PC-9 (cell line): ENCODE results near the gene SDSL. TPM values are rescaled to one million over a fixed set of nuclear protein-coding genes. Genes with fewer than 3 reads are reported as not detected.

ENCODE experiments used
- BruUV-seq: library from RNA; stranded (reverse); fragments of 400-500 nt; replicated peaks from 2 replicates; lab custom pipeline; 2021; lab: Mats Ljungman, UMichigan
- CTCF ChIA-PET: fragments of 300-600 bp; sonication (Branson Sonifier 250); formaldehyde crosslinking; loops from one replicate; lab custom pipeline; 2022; ENCODE audit warnings: antibody characterized with exemption; lab: Charles Lee
- POLR2A ChIA-PET: fragments of 300-600 bp; sonication (Branson Sonifier 250); formaldehyde crosslinking; loops from one replicate; lab custom pipeline; 2022; ENCODE audit warnings: antibody characterized with exemption; ENCODE audit not compliant: unreplicated experiment; lab: Charles Lee
- DNase-seq, 2 experiments: peaks; one replicate each; pipeline versions ENCODE4 v3.0.0 to v3.0.0-alpha.2; 2015 to 2022; ENCODE audit warnings: mixed read lengths in 1 of 2
- H2AFZ ChIP-seq: fragments of 200-600 bp; sonication (generic); 2 replicates; pipeline ENCODE4 v1.8.1; 2017; ENCODE audit warnings: antibody characterized with exemption
- H3F3A ChIP-seq: fragments of 200-600 bp; sonication (generic); 2 replicates; pipeline ENCODE4 v1.8.1; 2017; ENCODE audit warnings: antibody characterized with exemption, mild to moderate bottlenecking, low read depth; ENCODE audit not compliant: insufficient read depth
- H3K27ac ChIP-seq: fragments of 200-600 bp; sonication (generic); 2 replicates; pipeline ENCODE4 v1.6.1; 2016; ENCODE audit warnings: mixed run types
- H3K27me3 ChIP-seq: fragments of 200-600 bp; sonication (generic); 2 replicates; pipeline ENCODE4 v1.6.1; 2016; ENCODE audit warnings: low read depth, mixed run types; ENCODE audit not compliant: insufficient read depth
- H3K36me3 ChIP-seq: fragments of 200-600 bp; sonication (generic); 2 replicates; pipeline ENCODE4 v1.6.1; 2016; ENCODE audit warnings: low read depth, mixed run types
- H3K4me1 ChIP-seq: fragments of 200-600 bp; sonication (generic); replicated peaks from 2 replicates; pipeline ENCODE4 v1.6.1; 2016; ENCODE audit warnings: mixed run types; ENCODE audit not compliant: insufficient read depth
- H3K4me2 ChIP-seq: fragments of 200-600 bp; sonication (generic); 2 replicates; pipeline ENCODE4 v1.6.1; 2017; ENCODE audit warnings: mixed run types
- H3K4me3 ChIP-seq: fragments of 200-600 bp; sonication (generic); 2 replicates; pipeline ENCODE4 v1.6.1; 2016; ENCODE audit warnings: mixed run types
- H3K79me2 ChIP-seq: fragments of 200-600 bp; sonication (generic); 2 replicates; pipeline ENCODE4 v1.6.1; 2017; ENCODE audit warnings: low read depth, mixed run types
- H3K9me2 ChIP-seq: fragments of 200-600 bp; sonication (generic); 2 replicates; pipeline ENCODE4 v1.8.1; 2017; ENCODE audit warnings: mild to moderate bottlenecking; ENCODE audit not compliant: insufficient read depth
- H3K9me3 ChIP-seq: fragments of 200-600 bp; sonication (generic); 2 replicates; pipeline ENCODE4 v1.8.1; 2016; ENCODE audit warnings: low read depth; ENCODE audit not compliant: insufficient read depth
- H4K20me1 ChIP-seq: fragments of 200-600 bp; sonication (generic); 2 replicates; pipeline ENCODE4 v1.8.1; 2017; ENCODE audit not compliant: insufficient read depth
- EZH2 ChIP-seq: fragments of 200-600 bp; sonication (generic); IDR thresholded peaks from 2 replicates; pipeline ENCODE4 v1.8.0; 2017; ENCODE audit warnings: antibody characterized with exemption, low read depth
- intact Hi-C: fragments of 100-400 bp; cut with micrococcal nuclease; formaldehyde crosslinking; loops from one replicate; pipeline ENCODE4 v1.10.0; 2022; ENCODE audit not compliant: unreplicated experiment
- total RNA-seq: library from RNA; stranded (reverse); gene quantifications from 2 replicates; pipeline ENCODE4 v1.2.3, GENCODE V29; 2021
- TF ChIP-seq, protein P1 (sequence below): fragments of 200-600 bp; sonication (generic); conservative IDR thresholded peaks from 2 replicates; pipeline ENCODE4 v1.6.1; 2017; ENCODE audit warnings: mixed run types, antibody characterized with exemption, mild to moderate bottlenecking, moderate library complexity

The SDSL gene
- total RNA-seq, 1 experiment from 2014 or later: 14.2 TPM

DNA sequence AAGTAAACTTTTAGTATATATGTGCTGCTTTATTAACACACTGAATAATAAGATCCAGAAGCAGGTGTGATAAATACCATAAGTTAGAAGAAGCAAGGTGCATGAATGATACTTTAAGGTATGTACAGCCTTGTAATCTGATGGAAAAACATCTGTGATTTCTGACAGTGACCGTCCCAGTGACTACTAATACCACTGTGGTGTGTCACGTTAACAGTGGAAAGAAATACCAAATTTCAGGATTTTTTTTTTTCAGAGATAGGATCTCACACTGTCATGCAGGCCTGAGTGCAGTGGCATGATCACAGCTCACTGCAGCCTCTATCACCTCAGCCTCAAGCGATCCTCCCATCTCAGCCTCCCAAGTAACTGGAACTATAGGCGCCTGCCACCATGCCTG lies 40.0 kb upstream of the SDSL start:
- POLR2A ChIA-PET: no interaction called here
- TF ChIP-seq, protein P1, sequence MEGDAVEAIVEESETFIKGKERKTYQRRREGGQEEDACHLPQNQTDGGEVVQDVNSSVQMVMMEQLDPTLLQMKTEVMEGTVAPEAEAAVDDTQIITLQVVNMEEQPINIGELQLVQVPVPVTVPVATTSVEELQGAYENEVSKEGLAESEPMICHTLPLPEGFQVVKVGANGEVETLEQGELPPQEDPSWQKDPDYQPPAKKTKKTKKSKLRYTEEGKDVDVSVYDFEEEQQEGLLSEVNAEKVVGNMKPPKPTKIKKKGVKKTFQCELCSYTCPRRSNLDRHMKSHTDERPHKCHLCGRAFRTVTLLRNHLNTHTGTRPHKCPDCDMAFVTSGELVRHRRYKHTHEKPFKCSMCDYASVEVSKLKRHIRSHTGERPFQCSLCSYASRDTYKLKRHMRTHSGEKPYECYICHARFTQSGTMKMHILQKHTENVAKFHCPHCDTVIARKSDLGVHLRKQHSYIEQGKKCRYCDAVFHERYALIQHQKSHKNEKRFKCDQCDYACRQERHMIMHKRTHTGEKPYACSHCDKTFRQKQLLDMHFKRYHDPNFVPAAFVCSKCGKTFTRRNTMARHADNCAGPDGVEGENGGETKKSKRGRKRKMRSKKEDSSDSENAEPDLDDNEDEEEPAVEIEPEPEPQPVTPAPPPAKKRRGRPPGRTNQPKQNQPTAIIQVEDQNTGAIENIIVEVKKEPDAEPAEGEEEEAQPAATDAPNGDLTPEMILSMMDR: no peak
- no peak for TF ChIP-seq EZH2
- H3K4me3 ChIP-seq: no peak overlapping the region
- CTCF ChIA-PET: no interaction called here
- no peak for DNase-seq
- no peaks in the 10 kb centered on the region for H3K36me3 ChIP-seq
- H3K4me1 ChIP-seq: no peaks in the 10 kb centered on the region
- H3K4me2 ChIP-seq: no peak overlapping the region
- H3K27ac ChIP-seq: no peak overlapping the region
- no peak overlapping the region for H2AFZ ChIP-seq
- no peaks in the 10 kb centered on the region for H3K9me2 ChIP-seq
- H3K9me3 ChIP-seq: no peaks in the 10 kb centered on the region
- H3K27me3 ChIP-seq: no peaks in the 10 kb centered on the region
- no TSS peak for BruUV-seq
- intact Hi-C loops: no loop called here
- no peaks in the 10 kb centered on the region for H3F3A ChIP-seq
- no peaks in the 10 kb centered on the region for H3K79me2 ChIP-seq
- no peaks in the 10 kb centered on the region for H4K20me1 ChIP-seq

DNA sequence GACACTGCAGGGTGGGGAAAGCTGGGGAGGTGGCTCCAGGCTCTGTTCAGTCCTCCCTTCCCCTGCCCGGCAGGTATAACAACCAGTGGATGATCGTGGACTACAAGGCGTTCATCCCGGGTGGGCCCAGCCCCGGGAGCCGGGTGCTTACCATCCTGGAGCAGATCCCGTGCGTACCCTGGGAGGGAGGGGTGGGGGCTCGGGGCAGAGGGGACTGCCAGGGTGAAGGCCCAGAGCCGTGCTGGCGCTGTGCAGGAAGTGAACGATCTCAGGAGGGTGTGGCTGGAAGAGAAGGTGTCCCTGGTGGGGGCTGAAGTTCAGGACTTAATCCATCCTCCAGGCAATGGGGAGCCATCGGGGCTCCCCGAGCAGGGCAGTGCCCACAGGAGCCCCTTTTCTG lies 37.4 kb upstream of the SDSL start:
- Histone ChIP-seq H3K27ac (no peak overlapping the region), H3K4me2 (no peak overlapping the region), H4K20me1 (no peaks in the 10 kb centered on the region), H3K4me3 (no peak overlapping the region), H3F3A (no peaks in the 10 kb centered on the region), H3K79me2 (no peaks in the 10 kb centered on the region), H3K4me1 (no peaks in the 10 kb centered on the region), H3K36me3 (no peaks in the 10 kb centered on the region), H3K27me3 (no peaks in the 10 kb centered on the region), H3K9me3 (no peaks in the 10 kb centered on the region), H2AFZ (no peak overlapping the region), H3K9me2 (no peaks in the 10 kb centered on the region)
- TF ChIP-seq, protein P1: no peak
- no peak for TF ChIP-seq EZH2
- ChIA-PET POLR2A (no interaction called here), CTCF (interaction anchor here (0.6 kb wide), 1 partner anchor 344 kb away, joined by 4 read pairs; no protein-coding TSS in a partner anchor)
- DNase-seq: no peak
- BruUV-seq: no TSS peak
- intact Hi-C loops: no loop called here

DNA sequence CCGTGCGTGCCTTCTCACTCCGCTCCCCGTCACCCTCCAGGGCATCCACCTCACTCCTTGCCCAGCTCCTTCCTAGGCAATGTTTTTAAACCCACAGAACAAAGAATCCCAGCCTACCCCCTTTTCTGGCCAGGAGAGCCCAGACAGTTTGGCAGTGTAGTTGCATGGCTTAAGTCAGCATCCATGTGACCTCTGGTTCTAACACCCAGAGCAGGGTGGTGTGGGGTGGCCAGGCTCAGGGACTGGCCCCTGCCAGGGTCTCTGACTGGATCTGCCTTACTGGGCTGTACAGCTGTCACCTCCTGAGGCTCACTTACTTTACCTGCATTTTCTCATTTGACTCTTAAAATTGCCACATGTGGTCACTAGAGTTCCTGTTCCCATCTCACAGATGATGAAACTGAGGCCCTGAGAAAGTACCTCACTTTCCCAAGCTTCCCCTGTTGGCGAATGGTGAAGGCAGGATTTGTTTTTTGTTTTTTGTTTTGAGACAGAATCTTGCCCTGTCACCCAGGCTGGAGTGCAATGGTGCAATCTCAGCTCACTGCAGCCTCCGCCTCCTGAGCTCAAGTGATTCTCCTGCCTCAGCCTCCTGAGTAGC lies 36.8 kb upstream of the SDSL start:
- Histone ChIP-seq H3K36me3 (no peaks in the 10 kb centered on the region), H3K9me3 (no peaks in the 10 kb centered on the region), H3K4me2 (no peak overlapping the region), H3K4me3 (no peak overlapping the region), H3K79me2 (no peaks in the 10 kb centered on the region), H3K27me3 (no peaks in the 10 kb centered on the region), H3K9me2 (no peaks in the 10 kb centered on the region), H4K20me1 (no peaks in the 10 kb centered on the region), H3K27ac (no peak overlapping the region), H3F3A (no peaks in the 10 kb centered on the region), H3K4me1 (no peaks in the 10 kb centered on the region), H2AFZ (no peak overlapping the region)
- intact Hi-C loops: no loop called here
- DNase-seq: no peak
- no TSS peak for BruUV-seq
- ChIA-PET CTCF (interaction anchor here (0.6 kb wide), 1 partner anchor 344 kb away, joined by 4 read pairs; no protein-coding TSS in a partner anchor), POLR2A (no interaction called here)
- TF ChIP-seq, protein P1: no peak
- no peak for TF ChIP-seq EZH2
